ENCODE measurements around the gene TRPV3.
"Not testable (repeated sequence)": the region's sequence is repeated elsewhere in the genome, so short reads cannot be mapped to it uniquely, and the experiment has no call there.

TRPV3 gene

DNA sequence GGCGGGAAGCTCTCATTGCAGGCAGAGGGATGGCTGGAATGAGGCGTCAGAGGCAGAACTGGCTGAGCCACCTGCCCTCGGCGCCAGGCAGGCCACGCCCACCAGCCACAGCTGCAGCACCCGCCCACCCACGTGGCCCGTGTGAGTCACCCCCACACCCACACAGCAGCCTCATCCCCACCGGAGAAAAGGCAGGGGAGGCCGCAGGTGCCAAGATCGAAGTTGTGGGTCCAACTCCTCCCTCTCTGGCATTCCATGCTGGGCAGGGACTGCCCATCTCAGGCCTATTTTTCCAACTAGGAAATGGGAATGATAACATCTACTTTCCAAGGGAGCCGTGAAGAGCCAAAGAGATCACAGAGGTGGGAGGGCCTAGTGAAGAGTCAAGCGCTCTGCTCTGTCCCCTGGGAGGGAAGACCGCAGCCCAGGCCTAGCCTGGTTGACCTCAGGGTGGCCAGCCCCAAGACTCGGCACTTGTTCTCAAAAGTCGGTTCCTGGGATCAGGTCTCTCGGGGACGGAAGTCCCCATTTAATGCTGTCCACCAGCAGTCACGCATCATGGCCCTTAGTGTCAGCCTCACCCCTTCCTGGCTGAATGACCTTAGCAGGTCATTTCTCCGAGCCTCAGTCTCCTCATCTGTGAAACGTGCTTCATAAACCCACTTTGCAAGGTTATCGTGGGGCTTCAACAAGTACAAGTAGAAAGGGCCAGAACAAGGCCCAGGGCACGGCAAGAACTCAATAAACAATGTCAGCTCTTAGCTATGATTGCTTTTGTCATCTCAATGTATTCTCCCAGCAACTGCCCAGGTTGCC lies at the start of gene TRPV3:
TSS of gene TRPV3 (minus strand) at position 45 of the 816 bp plus-strand sequence. CDS start 2,962 bp downstream, outside the sequence.
- DNase-seq = peak; percentile 75

DNA sequence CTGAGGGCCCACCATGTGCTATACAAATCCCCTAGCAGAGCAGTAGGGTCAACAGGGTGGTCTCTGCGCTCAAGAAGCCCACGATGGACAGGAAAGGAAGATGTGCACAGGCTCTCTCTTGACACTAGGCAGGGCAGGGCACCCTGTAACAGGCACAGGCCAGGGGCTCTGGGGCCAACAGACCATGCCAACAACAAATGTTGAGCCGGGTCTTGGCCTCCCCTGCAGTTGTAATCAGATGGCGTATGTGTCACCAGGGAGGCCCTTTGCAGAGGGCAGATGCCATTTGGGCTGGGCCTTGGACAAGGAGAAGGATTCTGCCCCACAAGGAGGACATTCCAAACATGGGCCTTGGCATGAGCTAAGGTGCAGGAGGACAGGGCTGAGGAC lies 46.3 kb upstream of the TRPV3 start:
- DNase-seq = no peak

DNA sequence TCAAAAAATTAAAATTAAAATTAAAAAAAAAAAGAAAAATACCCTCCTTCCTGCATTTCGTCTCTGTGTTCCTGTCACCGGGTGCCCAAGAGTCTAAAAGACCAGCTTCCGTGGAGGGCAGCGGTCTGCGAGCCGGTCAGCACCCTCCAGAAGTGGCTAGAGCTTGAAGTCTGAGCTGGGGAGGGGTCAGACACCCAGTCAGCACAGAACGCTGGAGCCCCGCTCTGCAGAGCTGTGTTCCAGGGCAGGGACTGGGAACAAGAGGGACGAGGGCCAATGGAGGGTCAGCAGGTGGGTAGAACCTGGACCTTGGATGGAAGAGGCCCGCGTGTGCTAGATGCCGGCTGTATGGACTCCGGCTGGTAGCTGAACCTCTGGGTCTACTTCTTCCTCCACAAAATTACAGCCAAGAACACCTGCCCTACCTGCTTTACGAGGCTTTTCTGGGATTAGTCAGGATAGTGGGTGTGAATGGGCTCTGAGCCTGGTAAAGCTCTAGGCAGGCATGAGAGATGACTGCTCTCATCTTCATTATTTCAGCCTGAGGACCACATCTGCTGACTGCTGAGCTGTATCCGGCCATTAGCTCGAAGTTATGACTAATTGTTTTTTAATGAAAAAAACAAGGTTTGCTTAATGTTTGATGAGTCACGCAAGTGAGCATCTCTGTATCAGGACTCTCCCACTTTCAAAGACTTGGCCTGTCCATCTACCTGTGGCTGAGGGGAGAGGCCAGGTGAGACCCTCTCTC lies 45.7 kb upstream of the TRPV3 start:
- DNase-seq = no peak

GRCh38 chr17:3602499-3602898 lies 44.9 kb upstream of the TRPV3 start:
- peak; percentile 48 for DNase-seq

- no peak for DNase-seq
These were observed 43.1 kb upstream of the TRPV3 start for GRCh38 chr17:3600529-3601205.

DNA sequence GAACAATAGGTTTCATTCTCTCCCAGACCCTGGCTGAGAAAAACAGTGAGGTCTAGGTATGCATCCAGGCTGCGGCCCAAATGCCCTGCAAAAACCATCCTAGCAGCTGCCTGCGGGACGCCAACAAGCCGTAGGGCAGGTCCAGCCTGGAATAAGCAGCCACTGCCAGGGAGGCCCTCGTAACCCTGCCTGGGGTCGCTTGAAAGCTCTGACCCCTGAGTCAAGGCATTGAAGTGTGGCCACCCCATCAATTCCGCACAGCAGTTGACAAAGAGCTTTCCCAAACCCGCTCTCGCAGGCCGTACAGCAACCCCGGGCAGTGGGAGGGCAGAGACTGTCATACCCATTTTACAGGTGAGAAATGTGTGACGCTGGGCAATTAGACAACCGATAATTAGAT lies 40.5 kb upstream of the TRPV3 start:
- DNase-seq = no peak

- no peak for DNase-seq
These were observed 39.3 kb upstream of the TRPV3 start for GRCh38 chr17:3596804-3597464.

GRCh38 chr17:3594976-3595375 lies 37.4 kb upstream of the TRPV3 start:
- no peak for DNase-seq

DNA sequence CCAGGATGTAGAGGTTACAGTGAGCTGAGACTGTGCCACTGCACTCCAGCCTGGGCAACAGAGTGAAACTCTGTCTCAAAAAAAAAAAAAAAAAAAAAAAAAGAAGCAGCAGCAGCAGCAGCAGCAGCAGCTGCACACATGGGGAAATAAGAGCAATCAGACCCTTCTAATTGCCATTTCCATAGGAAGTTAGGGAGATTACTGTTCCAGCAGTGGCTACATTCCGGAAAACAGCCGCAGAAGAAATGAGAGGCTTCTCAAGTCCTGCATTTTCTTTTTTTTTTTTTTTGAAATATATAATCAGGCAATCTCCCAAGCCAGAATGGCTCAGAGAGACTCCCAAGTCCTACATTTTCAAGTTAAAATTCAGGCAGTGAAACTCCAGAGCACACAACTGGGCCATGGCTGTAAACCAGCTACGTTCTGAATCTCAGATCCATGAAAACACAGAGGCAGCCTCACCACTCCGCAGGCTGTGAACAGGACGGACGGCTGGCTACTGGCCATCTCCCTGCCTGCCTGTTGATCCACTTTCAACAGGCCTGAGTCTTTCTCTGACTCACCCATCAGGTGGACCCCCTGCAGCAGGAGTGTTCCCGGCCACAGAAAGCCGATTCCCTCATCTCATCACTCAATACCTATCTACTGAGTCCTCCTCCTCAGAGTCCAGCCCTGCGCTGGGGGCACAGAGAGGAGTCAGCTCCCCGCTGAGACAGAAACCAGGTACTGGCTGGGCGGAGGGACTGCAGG lies 36.6 kb upstream of the TRPV3 start:
- DNase-seq = no peak

GRCh38 chr17:3593384-3593783 lies 35.8 kb upstream of the TRPV3 start:
- DNase-seq = no peak

DNA sequence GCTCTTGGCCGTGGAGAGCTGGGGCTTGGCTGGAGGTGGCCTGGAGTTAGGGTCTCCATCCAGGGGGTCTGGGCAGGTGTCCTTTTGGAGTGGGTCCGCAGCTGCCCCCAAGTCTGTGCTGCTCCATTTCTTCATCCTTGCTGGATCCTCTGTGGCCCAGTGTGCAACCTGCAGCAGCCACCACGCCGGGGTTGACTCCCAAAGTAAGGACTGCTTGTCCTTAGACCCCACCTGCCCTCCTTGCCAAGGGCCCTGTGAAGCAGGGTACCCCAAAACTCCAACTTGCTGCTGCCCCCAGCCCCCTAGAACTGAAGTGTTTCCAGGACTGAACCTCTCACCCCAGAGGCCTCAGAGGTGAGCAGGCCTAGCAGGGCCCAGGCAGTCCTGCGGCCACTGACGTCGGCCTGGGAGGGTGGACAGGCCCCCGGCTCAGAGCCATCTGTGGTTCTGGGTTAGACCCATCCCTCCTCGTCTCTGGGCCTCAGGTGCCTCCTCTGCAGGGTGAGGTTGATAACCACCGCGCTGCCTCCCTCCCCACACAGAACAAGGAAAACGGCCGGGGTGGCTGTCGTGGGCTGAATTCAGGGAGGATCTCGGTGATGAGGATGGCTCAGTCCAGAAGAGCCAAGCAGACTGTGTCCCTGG lies 34.7 kb upstream of the TRPV3 start:
- no peak for DNase-seq

DNA sequence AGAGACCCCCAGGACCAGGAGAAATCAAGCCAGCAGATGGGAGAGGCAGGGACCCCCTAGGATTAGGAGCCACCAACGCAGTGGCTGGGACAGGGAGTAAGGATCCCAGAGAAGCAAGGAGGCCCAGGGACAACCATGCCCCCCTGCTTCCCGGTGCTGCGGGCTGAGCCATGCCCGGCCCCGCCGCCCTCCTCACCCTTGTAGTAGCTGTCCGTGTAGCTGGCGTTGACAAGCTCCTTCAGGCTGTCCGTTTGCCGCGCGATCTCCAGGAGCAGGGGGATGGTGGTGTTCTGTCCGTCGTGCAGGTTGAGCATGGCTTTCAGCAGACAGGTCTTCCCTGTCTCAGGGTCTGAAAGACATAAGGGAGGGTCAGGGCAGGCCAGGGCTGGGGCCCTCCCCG lies 33.2 kb upstream of the TRPV3 start:
- DNase-seq = no peak

GRCh38 chr17:3590231-3590630 lies 32.6 kb upstream of the TRPV3 start:
- no peak for DNase-seq

DNA sequence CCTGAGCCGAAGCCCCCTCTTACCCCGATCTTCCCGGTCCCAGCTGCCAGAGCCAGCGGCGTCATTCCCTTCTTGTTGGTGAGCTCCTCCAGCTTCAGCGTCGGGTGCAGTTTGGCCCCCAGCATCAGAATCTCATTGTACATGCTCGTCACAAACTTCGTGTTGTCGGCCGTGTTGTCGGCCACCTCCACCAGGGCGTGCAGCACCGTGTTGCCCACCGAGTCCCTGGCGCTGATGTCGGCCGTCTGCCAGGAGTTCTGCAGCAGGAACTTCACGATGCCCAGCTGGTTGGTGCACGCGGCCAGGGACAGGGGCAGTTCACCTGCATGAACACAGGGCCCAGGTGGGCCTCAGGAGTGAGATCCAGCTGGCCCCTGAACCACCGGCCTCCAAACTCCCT lies 32.2 kb upstream of the TRPV3 start:
- no peak for DNase-seq

DNA sequence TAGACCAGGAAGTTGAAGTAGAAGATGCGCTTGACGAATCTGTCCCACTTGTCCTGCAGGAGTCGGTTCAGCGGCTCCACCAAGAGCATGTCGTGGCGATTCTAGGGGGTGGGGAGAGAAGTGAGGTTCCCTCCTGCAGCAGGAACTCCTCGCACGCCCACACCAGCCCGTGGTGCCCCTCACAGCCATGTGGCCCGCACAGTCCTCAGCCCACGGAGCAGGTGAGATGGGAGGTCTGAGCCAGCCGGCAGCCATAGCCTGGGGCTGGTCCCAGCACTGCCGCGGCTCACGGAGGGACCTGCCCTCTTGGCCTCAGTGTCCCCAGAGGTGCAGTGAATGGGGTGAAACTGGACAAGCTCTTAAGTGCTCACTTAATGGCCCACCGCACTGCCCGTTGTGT lies 28.2 kb upstream of the TRPV3 start:
- DNase-seq = no peak

DNA sequence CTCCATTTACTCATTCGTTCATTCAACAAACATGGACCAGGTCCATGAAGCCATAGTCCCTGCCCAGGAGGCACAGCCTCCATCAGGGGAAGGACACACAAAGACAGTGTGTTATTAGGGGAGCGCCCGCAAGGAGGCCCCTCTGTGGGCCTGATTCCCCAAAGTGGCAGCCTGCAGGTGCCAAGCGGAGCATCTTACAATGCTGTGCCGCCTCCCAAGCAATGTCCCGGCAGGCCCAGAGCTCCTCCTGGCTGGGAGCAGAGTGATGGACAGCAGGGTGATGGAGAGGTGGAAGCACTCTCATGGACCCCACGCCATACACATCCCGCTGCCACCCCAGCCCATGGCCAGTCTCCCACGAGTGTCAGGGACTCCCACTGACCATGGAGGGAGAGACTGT lies 25.8 kb upstream of the TRPV3 start:
- no peak for DNase-seq

DNA sequence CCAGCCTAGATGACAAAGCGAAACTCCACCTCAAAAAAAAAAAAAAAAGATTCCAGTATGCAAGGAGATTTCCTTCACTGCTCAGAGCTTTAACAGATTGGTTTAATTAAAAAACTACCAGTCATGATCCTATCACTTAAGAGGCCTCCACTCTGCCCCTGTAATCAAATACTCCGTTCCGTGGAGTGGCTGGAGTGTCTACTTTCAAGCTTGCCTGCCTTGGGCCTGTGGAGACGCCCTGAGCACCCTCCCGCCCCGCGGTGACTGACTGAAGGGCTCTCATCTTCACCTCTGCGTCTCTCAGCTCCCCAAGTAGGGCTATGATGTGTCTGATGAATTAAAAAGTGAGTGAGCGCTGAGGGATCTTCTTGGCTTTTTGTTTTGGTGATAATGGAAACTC lies 25.3 kb upstream of the TRPV3 start:
- no peak for DNase-seq

DNA sequence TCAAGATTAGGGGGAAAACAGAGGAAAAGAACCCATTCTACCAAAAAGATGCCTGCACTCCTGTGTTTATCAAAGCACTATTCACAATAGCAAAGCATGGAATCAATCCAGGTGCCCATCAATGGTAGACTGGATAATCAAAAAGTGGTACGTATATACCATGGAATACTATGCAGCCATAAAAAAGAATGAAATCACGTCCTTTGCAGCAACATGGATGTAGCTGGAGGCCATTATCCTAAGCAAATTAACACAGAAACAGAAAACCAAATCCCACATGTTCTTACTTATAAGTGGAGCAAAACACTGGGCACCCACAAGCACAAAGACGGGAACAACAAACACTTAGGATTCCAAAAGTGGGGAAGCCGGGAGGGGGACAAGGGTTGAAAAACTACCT lies 21.1 kb upstream of the TRPV3 start:
- DNase-seq = not testable (repeated sequence)

GRCh38 chr17:3576970-3577369 lies 19.4 kb upstream of the TRPV3 start:
- DNase-seq = no peak

- no peak for DNase-seq
These were observed 17.9 kb upstream of the TRPV3 start for GRCh38 chr17:3575511-3575910.

- no peak for DNase-seq
These were observed 16.6 kb upstream of the TRPV3 start for GRCh38 chr17:3574231-3574630.
